ENCODE results near the gene P2RX1.

The P2RX1 gene

DNA sequence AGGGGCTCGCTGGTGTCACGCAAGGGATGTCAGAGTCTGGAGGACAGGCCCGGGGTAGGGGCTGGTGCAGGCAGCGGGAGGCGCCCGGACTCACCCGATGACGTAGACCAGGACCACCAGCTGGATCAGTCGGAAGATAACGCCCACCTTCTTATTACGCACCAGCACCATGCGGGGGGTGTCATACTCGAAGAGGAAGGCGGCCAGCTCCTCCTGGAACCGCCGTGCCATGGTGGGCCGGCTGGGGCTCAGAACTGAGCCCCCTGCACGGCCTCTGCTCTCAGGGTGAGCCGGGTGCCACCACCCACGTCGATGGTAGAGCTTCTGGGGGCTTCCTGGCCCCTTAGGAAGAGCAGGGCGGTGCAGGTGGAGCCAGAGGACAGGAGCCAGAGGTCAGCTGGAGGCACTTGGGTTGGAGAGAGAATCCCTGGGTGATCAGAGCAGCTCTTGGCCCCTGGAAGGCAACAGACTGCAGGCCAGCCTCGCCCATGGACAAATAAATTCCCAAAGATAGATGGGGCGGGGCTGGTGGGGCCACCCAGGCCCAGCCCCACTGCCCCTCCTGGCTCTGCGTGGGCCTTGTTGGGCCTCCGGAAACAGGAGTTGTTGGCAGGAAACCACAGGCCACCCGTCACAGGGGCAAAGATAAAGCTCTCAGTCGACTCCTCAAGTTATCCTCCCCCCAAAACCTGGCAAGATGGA lies at the start of gene P2RX1:
Gene P2RX1, minus strand, starts transcription at position 471 of the 702 bp plus-strand sequence. Its CDS starts 240 bp downstream, at position 231.
- peak; percentile 94 for DNase-seq (ENCODE audit: low read depth)
- peak; percentile 38 for TF ChIP-seq POLR2A (IDR thresholded peaks at IDR 0.05; ENCODE audit: extremely low read depth, insufficient read length)
- TF ChIP-seq MYC (IDR thresholded peaks at IDR 0.05; ENCODE audit: low read depth, low read length), result no peak
- peak within 1 kb of the TSS; percentile 75 for H3K4me3 ChIP-seq (ENCODE audit: low read depth, low read length)

DNA sequence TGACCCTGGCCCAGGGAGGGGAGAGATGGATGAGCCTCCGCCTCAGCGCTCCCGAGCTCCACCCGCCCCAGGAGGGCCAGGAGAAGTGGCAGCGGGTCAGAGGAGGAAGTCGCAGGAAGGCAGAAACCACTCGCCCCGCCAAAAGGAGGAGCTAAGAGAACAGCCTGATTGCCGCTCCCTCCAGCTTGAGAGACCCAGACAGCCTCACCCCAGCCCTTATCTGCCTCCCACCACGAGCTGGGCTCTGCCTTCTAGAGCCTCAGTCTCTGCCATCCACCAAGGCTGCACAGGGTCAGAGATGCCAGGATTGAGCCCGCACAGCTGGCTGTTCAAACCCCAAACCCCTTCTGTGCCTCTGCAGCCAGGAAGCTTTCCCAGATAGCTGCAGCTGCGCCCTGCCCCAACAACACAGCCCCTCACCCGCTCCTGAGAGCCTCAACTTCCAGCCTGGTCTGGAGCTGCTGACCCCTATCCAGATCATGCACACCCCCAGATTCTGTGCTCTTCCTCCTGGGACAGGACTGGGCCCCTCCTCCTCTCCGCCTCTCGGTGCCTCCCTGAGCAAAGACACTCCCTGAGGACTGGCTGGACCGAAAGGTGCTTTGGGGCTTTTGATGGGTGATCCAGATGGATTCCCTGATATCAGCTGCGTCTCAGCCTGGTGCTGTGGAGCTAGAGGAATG lies 49.0 kb upstream of the P2RX1 start:
- TF ChIP-seq, protein P1, sequence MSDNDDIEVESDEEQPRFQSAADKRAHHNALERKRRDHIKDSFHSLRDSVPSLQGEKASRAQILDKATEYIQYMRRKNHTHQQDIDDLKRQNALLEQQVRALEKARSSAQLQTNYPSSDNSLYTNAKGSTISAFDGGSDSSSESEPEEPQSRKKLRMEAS (IDR thresholded peaks at IDR 0.05; ENCODE audit: low read depth, low read length), result peak; percentile 38; the same call in 1 of the 2 replicates
- TF ChIP-seq, protein P2, sequence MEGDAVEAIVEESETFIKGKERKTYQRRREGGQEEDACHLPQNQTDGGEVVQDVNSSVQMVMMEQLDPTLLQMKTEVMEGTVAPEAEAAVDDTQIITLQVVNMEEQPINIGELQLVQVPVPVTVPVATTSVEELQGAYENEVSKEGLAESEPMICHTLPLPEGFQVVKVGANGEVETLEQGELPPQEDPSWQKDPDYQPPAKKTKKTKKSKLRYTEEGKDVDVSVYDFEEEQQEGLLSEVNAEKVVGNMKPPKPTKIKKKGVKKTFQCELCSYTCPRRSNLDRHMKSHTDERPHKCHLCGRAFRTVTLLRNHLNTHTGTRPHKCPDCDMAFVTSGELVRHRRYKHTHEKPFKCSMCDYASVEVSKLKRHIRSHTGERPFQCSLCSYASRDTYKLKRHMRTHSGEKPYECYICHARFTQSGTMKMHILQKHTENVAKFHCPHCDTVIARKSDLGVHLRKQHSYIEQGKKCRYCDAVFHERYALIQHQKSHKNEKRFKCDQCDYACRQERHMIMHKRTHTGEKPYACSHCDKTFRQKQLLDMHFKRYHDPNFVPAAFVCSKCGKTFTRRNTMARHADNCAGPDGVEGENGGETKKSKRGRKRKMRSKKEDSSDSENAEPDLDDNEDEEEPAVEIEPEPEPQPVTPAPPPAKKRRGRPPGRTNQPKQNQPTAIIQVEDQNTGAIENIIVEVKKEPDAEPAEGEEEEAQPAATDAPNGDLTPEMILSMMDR (IDR thresholded peaks at IDR 0.05; ENCODE audit: low read depth, low read length), result no peak
- TF ChIP-seq MYC (IDR thresholded peaks at IDR 0.05; ENCODE audit: low read depth, low read length) (0 out of 2 replicates have a peak, but pooled peaks have one; percentile 29), POLR2A (IDR thresholded peaks at IDR 0.05; ENCODE audit: extremely low read depth, insufficient read length) (peak; percentile 35)
- H3K4me3 ChIP-seq (ENCODE audit: low read depth, low read length), result peak overlapping the region; percentile 63
- DNase-seq (ENCODE audit: low read depth), result peak; percentile 92

DNA sequence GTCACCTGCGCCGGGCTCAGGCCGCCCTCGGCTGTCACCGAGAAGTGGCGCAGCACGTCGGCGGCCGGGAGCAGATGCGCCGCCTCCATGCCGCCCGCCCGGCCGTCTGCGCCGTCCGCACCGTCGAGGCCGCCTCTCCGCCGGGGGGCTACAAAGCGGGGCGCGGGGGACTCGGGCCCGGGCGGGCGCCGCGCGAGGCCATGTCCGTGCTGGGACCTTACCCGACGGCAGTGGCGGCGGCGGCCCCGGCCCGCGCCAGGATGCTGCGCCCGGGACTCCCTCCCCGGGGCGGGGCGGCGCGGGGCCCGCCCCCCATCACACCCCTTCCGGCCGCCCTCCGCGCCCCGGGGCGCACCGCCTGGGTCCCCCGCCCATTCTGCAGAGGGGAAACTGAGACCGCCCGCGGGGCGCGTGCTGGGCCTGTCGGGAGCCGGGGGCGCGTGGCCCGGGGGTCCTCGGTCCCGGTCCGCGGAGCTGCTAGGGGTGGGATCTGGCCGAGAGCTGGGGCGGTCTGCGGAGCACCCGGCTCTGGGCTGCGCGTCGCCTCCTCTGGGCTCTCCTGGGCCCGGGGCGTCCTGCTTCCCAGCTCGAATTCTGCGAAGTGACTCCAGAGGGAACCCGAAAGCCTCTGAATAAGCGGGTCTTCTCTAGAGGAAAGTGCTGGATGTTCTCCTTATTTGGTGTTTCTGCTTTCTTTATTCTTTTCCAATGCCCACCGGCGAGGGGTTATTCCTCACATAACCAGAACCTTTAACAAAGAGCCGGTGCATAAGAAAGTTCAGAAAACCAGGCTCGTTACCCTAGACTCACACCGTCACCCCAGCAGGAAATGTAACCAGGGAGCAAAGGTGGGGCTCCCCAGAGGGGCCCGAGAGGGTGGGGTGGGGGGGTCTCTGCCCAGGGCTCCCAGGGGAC lies 48.2 kb upstream of the P2RX1 start, which contains the start of gene ATP2A3:
Gene ATP2A3, minus strand, starts transcription at position 235 of the 915 bp plus-strand sequence. Its CDS starts 146 bp downstream, at position 89.
- peak within 1 kb of the TSS; percentile 85 for H3K4me3 ChIP-seq (ENCODE audit: low read depth, low read length)
- DNase-seq (ENCODE audit: low read depth), result peak; percentile 72
- TF ChIP-seq, protein P2 (IDR thresholded peaks at IDR 0.05; ENCODE audit: low read depth, low read length), result no peak
- peak; percentile 62 for TF ChIP-seq POLR2A (IDR thresholded peaks at IDR 0.05; ENCODE audit: extremely low read depth, insufficient read length)

DNA sequence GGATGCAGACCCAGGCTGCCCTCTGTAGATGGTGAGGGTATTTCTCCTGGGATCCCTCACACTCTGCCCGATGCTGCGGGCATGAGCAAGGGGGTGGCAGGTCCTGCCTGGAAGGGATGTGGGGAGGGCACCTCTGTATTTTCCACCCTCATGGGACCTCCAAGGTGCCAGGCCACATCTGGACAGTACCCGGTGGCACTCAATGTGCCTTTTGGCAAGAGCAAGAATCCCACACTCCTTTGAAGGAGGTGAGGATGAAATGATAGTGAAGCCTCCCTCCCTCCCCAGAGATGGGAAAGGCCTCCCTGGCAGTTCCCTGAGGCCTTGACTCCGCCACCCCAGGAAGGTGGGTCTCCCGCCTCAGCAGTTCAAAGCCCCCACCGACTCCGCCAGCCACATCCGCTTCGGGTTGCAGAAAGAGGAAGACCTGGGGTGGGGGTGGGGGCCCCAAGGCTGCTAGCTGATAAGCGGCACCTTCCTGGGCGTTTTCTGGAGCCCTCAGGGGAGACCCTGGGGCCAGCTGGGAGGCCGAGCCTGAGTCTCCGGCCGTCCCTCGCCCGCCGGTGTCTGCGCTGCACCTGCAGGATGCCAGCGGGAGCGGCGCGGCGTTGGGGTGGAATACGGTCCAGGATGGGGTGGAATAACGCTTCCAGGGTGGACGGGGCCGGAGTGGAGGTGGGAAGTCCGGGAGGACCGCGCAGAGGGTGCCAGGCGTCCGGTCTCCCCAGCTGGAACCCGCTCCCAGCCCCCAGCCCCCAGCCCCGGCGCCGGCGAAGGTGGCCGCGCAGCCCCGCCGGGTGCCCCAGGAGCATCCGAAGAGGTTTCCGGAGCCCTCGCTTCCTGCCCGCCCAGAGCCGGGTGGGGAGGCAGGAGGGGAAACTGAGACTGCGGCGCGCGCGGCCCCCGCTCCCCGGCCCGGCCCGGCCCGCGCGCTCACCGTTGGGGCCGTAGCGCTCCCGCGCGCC lies 47.3 kb upstream of the P2RX1 start:
- DNase-seq (ENCODE audit: low read depth), result peak; percentile 93
- H3K4me3 ChIP-seq (ENCODE audit: low read depth, low read length), result peak overlapping the region; percentile 85
- no peak for TF ChIP-seq MYC (IDR thresholded peaks at IDR 0.05; ENCODE audit: low read depth, low read length)
- TF ChIP-seq, protein P1 (IDR thresholded peaks at IDR 0.05; ENCODE audit: low read depth, low read length), result no peak
- TF ChIP-seq POLR2A (IDR thresholded peaks at IDR 0.05; ENCODE audit: extremely low read depth, insufficient read length), result peak; percentile 26

DNA sequence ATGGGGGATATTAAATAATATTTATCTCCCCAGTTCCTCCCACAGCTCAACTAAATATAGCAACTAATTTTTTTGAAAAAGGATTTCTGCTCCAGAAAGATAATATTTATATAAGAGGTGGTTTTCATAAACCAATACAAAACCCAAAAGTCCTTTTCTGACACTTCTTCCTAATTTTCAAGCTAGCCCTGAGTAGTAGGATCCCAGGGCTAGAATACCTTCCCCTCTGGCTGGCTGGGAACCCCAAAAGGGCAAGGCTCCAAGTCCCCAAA lies 46.6 kb upstream of the P2RX1 start:
- no peak for DNase-seq (ENCODE audit: low read depth)
- peak overlapping the region; percentile 85 for H3K4me3 ChIP-seq (ENCODE audit: low read depth, low read length)
- TF ChIP-seq POLR2A (IDR thresholded peaks at IDR 0.05; ENCODE audit: extremely low read depth, insufficient read length) (no peak), MYC (IDR thresholded peaks at IDR 0.05; ENCODE audit: low read depth, low read length) (no peak)
- TF ChIP-seq, protein P1 (IDR thresholded peaks at IDR 0.05; ENCODE audit: low read depth, low read length), result no peak
- TF ChIP-seq, protein P2 (IDR thresholded peaks at IDR 0.05; ENCODE audit: low read depth, low read length), result no peak
